GM20000 (cell line): ENCODE data around the gene CAMTA1.

Experiments used
- DNase-seq: peaks from one replicate; pipeline ENCODE4 v3.0.0; 2012; ENCODE audit warnings: low spot score
- TF ChIP-seq, protein P1 (sequence below): IDR thresholded peaks from 2 replicates; pipeline ENCODE4 v1.5.1; 2012; ENCODE audit warnings: mild to moderate bottlenecking, control low read depth; ENCODE audit errors: extremely low read depth, missing control alignments

Gene CAMTA1

DNA sequence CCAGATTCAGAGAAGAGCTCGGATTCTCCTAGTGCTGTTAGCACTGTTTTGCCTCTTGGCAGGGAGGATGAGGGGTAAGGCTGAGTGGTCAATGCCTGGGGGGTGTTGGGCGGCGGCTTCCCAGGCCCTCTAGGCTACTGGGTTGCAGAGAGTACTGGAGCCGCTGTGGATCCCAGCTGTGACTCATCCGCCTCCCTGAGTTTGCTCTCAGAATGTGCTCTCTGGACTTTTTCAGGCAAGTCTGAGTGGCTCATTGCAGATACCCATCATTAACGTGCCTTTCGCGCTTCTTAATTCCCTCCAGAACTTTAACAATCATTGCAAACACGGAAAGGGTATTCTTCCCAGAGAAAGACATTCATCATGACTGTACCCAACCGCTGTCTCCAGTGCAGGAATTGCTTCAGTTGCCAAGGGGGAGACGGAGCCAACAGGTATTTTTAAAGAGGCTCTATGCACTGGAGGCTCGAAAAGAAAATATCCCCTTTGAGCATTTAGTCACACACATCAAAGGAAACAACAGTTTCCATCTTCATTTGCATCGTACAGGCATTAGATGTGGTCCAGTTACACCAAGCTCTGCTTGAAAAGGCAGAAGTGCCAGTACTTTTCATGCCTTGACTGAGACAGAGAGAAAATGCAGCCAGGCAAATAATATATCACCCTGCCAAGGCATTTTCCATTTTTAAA is 14.4 kb upstream of the CAMTA1 start:
- DNase-seq = no peak
- TF ChIP-seq, protein P1, sequence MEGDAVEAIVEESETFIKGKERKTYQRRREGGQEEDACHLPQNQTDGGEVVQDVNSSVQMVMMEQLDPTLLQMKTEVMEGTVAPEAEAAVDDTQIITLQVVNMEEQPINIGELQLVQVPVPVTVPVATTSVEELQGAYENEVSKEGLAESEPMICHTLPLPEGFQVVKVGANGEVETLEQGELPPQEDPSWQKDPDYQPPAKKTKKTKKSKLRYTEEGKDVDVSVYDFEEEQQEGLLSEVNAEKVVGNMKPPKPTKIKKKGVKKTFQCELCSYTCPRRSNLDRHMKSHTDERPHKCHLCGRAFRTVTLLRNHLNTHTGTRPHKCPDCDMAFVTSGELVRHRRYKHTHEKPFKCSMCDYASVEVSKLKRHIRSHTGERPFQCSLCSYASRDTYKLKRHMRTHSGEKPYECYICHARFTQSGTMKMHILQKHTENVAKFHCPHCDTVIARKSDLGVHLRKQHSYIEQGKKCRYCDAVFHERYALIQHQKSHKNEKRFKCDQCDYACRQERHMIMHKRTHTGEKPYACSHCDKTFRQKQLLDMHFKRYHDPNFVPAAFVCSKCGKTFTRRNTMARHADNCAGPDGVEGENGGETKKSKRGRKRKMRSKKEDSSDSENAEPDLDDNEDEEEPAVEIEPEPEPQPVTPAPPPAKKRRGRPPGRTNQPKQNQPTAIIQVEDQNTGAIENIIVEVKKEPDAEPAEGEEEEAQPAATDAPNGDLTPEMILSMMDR = no peak

DNA sequence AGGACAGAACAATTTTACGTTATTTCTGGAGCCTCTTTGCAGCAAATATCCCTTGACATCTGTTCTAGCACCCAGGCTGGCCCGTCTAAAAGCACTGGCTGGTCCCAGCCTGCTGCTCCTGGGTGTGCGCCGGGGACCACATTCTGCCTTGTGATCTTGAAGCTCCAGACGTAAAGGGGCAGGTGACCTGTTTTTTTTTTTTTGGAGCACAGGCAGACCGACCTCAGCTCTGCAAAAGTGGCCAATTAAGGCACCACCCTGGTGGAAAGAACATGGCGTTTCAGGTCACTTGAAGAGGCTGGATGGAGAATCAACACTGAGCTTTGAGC is 13.8 kb upstream of the CAMTA1 start:
- TF ChIP-seq, protein P1 = no peak
- DNase-seq = no peak

DNA sequence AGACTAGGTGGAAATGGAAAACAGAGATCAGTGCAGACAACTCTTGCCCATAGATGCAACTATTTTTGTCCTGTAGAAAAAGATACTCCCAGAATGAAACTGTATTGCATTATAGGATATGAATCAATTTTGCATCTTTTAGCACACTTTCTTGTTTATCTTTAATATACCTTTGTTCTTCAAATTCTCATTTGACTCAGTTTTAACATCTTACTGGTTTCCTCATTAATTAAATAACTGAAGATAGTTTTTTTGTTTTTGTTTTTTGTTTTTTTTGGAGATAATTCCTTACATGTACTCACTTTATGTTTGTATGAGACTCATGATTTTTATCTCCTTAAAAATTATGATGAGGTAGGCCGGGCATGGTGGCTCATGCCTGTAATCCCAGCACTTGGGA is 10.9 kb upstream of the CAMTA1 start:
- DNase-seq = no peak
- TF ChIP-seq, protein P1 = no peak

DNA sequence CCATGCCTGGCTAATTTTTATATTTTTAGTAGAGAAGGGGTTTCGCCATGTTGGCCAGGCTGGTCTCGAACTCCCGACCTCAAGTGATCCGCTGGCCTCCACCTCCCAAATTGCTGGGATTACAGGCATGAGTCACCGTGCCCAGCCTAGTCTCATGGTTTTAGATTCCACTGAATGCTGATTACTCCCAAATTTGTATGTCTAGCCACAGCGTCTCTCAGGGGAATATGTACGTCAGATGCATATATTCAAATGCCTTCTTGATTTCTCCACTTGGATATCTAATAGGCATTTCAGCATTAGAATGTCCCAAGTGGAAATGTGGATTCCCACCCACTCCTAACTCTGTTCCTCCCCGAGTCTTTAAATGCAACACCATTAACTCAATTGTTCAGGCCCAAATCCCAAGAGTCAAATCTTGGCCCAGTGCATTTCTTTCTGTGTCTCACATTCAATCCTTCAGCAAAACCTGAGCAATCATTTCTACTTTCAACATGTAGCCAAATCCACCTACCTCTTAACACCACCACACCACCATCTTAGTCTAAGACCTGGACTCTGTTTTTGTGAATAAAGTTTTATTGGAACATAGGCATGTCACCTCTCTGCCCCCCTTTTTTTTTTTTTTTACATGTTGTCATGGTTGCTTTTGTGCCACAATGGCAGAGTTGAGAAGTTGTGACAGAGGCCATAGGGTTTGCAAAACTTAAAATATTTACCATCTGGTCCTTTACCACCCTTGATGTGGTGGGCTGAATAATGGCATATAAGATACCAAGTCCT is 9.8 kb upstream of the CAMTA1 start:
- TF ChIP-seq, protein P1 = no peak
- no peak for DNase-seq

DNA sequence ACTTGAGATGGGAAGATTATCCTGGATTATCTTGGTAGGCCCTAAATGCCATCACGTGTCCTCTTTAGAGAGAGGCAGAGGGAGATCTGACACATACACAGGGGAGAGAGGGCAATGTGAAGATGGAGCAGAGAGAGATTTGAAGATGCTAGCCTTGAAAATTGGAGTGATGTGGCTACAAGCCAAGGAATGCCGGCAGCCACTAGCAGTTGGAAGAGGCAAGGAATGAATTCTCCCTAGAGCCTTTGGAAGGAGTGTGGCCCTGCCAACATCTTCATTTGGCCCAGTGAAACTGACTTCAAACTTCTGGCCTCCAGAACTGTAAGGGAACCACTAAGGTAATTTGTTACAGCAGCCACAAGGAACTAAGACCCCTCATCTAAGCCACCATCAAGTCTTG is 8.9 kb upstream of the CAMTA1 start:
- TF ChIP-seq, protein P1 = no peak
- no peak for DNase-seq

DNA sequence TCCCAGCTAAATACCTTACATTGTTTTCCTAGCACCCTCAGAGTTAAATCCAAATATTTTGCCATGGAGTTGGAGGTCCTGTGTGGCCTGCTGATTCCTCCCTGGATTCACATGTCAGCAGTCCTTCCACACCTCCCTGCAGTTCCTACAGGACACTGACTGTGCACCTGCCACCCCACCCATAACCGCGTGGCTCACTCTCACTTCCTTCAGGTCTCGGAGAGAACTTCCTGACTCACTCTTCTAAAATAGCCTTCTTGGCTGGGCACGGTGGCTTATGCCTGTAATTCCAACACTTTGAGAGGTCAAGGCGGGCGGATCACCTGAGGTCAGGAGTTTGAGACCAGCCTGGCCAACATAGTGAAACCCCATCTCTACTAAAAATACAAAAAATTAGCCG is 8.4 kb upstream of the CAMTA1 start:
- TF ChIP-seq, protein P1 = no peak
- DNase-seq = no peak

DNA sequence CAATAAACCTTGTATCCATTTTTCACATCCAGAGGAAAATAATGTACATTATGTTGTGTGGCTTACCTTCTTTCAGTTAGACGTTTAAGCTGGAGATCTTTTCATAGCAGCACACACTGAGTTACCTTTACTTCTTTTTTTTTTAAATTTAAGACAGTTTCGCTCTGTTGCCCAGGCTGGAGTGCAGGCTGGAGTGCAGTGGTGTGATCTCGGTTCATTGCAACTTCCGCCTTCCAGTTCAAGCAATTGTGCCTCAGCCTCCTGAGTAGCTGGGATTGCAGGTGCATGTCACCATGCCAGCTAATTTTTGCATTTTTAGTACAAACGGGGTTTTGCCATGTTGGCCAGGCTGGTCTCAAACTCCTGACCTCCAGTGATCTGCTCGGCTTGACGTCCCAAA is 7.4 kb upstream of the CAMTA1 start:
- TF ChIP-seq, protein P1 = no peak
- DNase-seq = no peak
